AG08396 (cell line): Measurements from ENCODE around the gene ATP6V0A1.
"Not testable (repeated sequence)": the region's sequence is repeated elsewhere in the genome, so short reads cannot be mapped to it uniquely, and the experiment has no call there.

ENCODE experiments used
- DNase-seq: peaks from one replicate; pipeline ENCODE4 v3.0.0; 2012; ENCODE audit warnings: low spot score, mixed read lengths

Gene ATP6V0A1

GRCh38 chr17:42458497-42459255 lies at the start of gene ATP6V0A1:
TSS of gene ATP6V0A1 (plus strand) at chr17:42458878. CDS start at chr17:42460895, 2,017 bp downstream.
- peak; percentile 94 for DNase-seq

GRCh38 chr17:42409523-42410318 lies 49.0 kb upstream of the ATP6V0A1 start:
- peak; percentile 90 for DNase-seq

- DNase-seq: no peak
Observed at GRCh38 chr17:42410319-42410685, 48.4 kb upstream of the ATP6V0A1 start.

- no peak for DNase-seq
Observed at GRCh38 chr17:42411361-42411760, 47.3 kb upstream of the ATP6V0A1 start.

- DNase-seq: no peak
Observed at GRCh38 chr17:42411905-42412679, 46.6 kb upstream of the ATP6V0A1 start.

- DNase-seq: no peak
Observed at GRCh38 chr17:42413464-42414040, 45.1 kb upstream of the ATP6V0A1 start.

- DNase-seq: no peak
Observed at GRCh38 chr17:42414704-42415409, 43.8 kb upstream of the ATP6V0A1 start.

GRCh38 chr17:42417981-42418380 lies 40.7 kb upstream of the ATP6V0A1 start:
- DNase-seq: not testable (repeated sequence)

- no peak for DNase-seq
Observed at GRCh38 chr17:42421136-42421506, 37.6 kb upstream of the ATP6V0A1 start.

- DNase-seq: peak; percentile 84
Observed at GRCh38 chr17:42421507-42422338, 37.0 kb upstream of the ATP6V0A1 start.

- no peak for DNase-seq
Observed at GRCh38 chr17:42422412-42422957, 36.2 kb upstream of the ATP6V0A1 start.

- peak; percentile 99 for DNase-seq
Observed at GRCh38 chr17:42422958-42423712, 35.5 kb upstream of the ATP6V0A1 start, which contains the start of gene CAVIN1. TSS of gene CAVIN1 (minus strand) at chr17:42423256. CDS start at chr17:42423097, 159 bp downstream.

- no peak for DNase-seq
Observed at GRCh38 chr17:42423766-42424165, 34.9 kb upstream of the ATP6V0A1 start.

GRCh38 chr17:42424991-42425610 lies 33.6 kb upstream of the ATP6V0A1 start:
- DNase-seq: no peak

- peak; percentile 75 for DNase-seq
Observed at GRCh38 chr17:42428141-42428944, 30.3 kb upstream of the ATP6V0A1 start.

GRCh38 chr17:42429726-42430447 lies 28.8 kb upstream of the ATP6V0A1 start:
- DNase-seq: no peak

- DNase-seq: no peak
Observed at GRCh38 chr17:42431758-42432161, 26.9 kb upstream of the ATP6V0A1 start.
